Neural cell (in vitro differentiated cells): Measurements from ENCODE around the gene HMCN2.

Source experiments
- EP300 ChIP-seq: fragments of 450-650 bp; conservative IDR thresholded peaks from 2 replicates; pipeline ENCODE4 v1.6.1; 2014; ENCODE audit warnings: antibody characterized with exemption, mild to moderate bottlenecking, moderate library complexity; ENCODE audit not compliant: poor library complexity, severe bottlenecking
- EZH2 ChIP-seq: fragments of 200-600, 300-800 bp; shearing (Covaris generic), sonication (generic); IDR thresholded peaks from 2 replicates; pipeline ENCODE4 v1.6.1; 2014; ENCODE audit warnings: antibody characterized with exemption, low read length, borderline replicate concordance, mild to moderate bottlenecking; ENCODE audit not compliant: insufficient read depth, poor library complexity, severe bottlenecking
- POLR2AphosphoS5 ChIP-seq: IDR thresholded peaks from 2 replicates; pipeline ENCODE4 v1.6.1; 2012
- RAD21 ChIP-seq: fragments of 450-650 bp; conservative IDR thresholded peaks from 2 replicates; pipeline ENCODE4 v1.6.1; 2014; ENCODE audit warnings: antibody characterized with exemption, mild to moderate bottlenecking, moderate library complexity
- TF ChIP-seq, protein P1 (sequence below): fragments of 450-650 bp; IDR thresholded peaks from 2 replicates; pipeline ENCODE4 v1.5.1; 2014; ENCODE audit warnings: antibody characterized with exemption, mild to moderate bottlenecking, moderate library complexity; ENCODE audit not compliant: poor library complexity, severe bottlenecking

DNA sequence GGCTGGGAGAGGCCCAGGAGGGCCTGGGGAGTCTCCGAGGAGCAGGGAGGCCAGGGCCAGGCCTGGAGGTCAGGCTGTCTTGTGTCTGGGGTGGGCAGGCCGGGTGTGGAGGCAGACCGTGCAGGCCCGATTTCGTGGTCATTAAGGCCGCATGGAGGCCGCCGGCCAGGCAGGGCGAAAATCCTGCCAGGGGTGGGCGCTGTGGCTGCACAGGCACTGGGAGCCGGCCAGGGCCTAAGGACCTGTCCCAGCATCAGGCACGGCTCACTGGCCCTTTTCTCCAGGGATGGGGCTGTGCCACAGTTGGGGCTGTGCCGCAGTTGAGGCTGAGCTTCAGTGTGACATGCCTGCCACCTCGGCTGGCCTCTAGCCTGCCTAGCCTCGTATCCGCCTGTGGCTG, 215.1 kb downstream of the HMCN2 start:
- TF ChIP-seq RAD21 = no peak
- TF ChIP-seq, protein P1, sequence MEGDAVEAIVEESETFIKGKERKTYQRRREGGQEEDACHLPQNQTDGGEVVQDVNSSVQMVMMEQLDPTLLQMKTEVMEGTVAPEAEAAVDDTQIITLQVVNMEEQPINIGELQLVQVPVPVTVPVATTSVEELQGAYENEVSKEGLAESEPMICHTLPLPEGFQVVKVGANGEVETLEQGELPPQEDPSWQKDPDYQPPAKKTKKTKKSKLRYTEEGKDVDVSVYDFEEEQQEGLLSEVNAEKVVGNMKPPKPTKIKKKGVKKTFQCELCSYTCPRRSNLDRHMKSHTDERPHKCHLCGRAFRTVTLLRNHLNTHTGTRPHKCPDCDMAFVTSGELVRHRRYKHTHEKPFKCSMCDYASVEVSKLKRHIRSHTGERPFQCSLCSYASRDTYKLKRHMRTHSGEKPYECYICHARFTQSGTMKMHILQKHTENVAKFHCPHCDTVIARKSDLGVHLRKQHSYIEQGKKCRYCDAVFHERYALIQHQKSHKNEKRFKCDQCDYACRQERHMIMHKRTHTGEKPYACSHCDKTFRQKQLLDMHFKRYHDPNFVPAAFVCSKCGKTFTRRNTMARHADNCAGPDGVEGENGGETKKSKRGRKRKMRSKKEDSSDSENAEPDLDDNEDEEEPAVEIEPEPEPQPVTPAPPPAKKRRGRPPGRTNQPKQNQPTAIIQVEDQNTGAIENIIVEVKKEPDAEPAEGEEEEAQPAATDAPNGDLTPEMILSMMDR = no peak
- no peak for TF ChIP-seq EP300
- no peak for TF ChIP-seq POLR2AphosphoS5
- TF ChIP-seq EZH2 = no peak
